ENCODE data around the gene AGBL4. TPM values are rescaled to one million over a fixed set of nuclear protein-coding genes. Genes with fewer than 3 reads are reported as not detected.

The AGBL4 gene
- total and polyA plus RNA-seq, 2 of the 4 experiments (the other 2 are of a cell fraction), result not detected

GRCh38 chr1:48810740-48811139, 1213.0 kb downstream of the AGBL4 start:
- BruUV-seq (replicated peaks), result no TSS peak
- H3K4me1 ChIP-seq (ENCODE audit: control insufficient read depth, insufficient read depth, low read length), result no peaks in the 10 kb centered on the region
- H3K23ac ChIP-seq (ENCODE audit: low read depth, low read length), result no peak overlapping the region
- dilution Hi-C loops (cut with HindIII; ENCODE audit: low sequenced_read_pairs, unreplicated experiment), result no loop called here
- H3K27me3 ChIP-seq (ENCODE audit: control insufficient read depth, insufficient read depth, low read length), result no peaks in the 10 kb centered on the region
- TF ChIP-seq USF2 (IDR thresholded peaks at IDR 0.05; ENCODE audit: low read depth, low read length) (no peak), ELK1 (IDR thresholded peaks at IDR 0.05; ENCODE audit: borderline replicate concordance, low read depth, low read length) (no peak), NFE2L2 (IDR thresholded peaks at IDR 0.05; ENCODE audit: low read depth, low read length) (no peak), CTCF (conservative IDR thresholded peaks at IDR 0.05; ENCODE audit: low read depth, low read length) (no peak)
- DNase-seq (no peak), ATAC-seq (ENCODE audit: low read depth) (no peak)
- H4K8ac ChIP-seq (ENCODE audit: low read depth in 2 of 2, low read length in 2 of 2), result no peak overlapping the region
- no CpG with 5 or more reads among the region's 4 CpGs for WGBS, 2 experiments (ENCODE audit: extremely low coverage in 2 of 2, insufficient read length in 1 of 2)
- no peaks in the 10 kb centered on the region for H3K9me3 ChIP-seq (ENCODE audit: control insufficient read depth, insufficient read depth, low read length)
- no peak overlapping the region for H2BK20ac ChIP-seq (ENCODE audit: low read depth, low read length)
- CTCF ChIA-PET, result no interaction called here
- H3K9me1 ChIP-seq (ENCODE audit: insufficient read depth, low read length), result no peaks in the 10 kb centered on the region
- no peak overlapping the region for H3K4me2 ChIP-seq (ENCODE audit: low read depth, low read length)
- H3K18ac ChIP-seq (ENCODE audit: low read depth, low read length), result no peak overlapping the region
- H3K9ac ChIP-seq (ENCODE audit: low read depth, low read length), result no peak overlapping the region
- no peak overlapping the region for H2AK5ac ChIP-seq (ENCODE audit: low read depth, low read length)
- H3K79me1 ChIP-seq (ENCODE audit: low read depth in 1 of 2, low read length in 2 of 2), result no peaks in the 10 kb centered on the region
- no peaks in the 10 kb centered on the region for H4K20me1 ChIP-seq (ENCODE audit: insufficient read depth, low read length)
- intact Hi-C loops (cut with micrococcal nuclease), result no loop called here
- H3K36me3 ChIP-seq (ENCODE audit: control insufficient read depth, insufficient read depth, low read length), result no peaks in the 10 kb centered on the region
- POLR2A ChIA-PET (ENCODE audit: unreplicated experiment), result no interaction called here
- H2AK9ac ChIP-seq (replicated peaks; ENCODE audit: low read depth, low read length, poor library complexity), result no peak overlapping the region
- no peak overlapping the region for H3K27ac ChIP-seq (ENCODE audit: insufficient read depth, low read length)
- H3K4ac ChIP-seq (ENCODE audit: low read depth, low read length), result no peak overlapping the region
- no peak overlapping the region for H3K56ac ChIP-seq (ENCODE audit: extremely low read depth, insufficient read depth, low read length)
- no peak overlapping the region for H2BK5ac ChIP-seq (ENCODE audit: low read depth, low read length, poor library complexity, severe bottlenecking)
- no peak overlapping the region for H2BK120ac ChIP-seq (ENCODE audit: low read depth, low read length)
- no peak overlapping the region for H4K5ac ChIP-seq (ENCODE audit: low read depth, low read length)
- H3K14ac ChIP-seq (replicated peaks; ENCODE audit: low read depth, low read length), result no peak overlapping the region
- H3K4me3 ChIP-seq (ENCODE audit: insufficient read depth, low read depth, low read length), result no peak overlapping the region
- in situ Hi-C loops (cut with MboI; ENCODE audit: low sequenced_read_pairs), result no loop called here
- no peak overlapping the region for H2AFZ ChIP-seq (replicated peaks; ENCODE audit: low read length, poor library complexity)
- H4K91ac ChIP-seq (ENCODE audit: insufficient read depth, low read depth, low read length), result no peak overlapping the region
- no peak overlapping the region for H2BK15ac ChIP-seq (ENCODE audit: low read depth, low read length)
